H1 (cell line): ENCODE results near the gene KRT80. TPM values are rescaled to one million over a fixed set of nuclear protein-coding genes. Genes with fewer than 3 reads are reported as not detected.

Experiments
- CTCF ChIA-PET: fragments of 300-600 bp; sonication (Branson Sonifier 250); formaldehyde crosslinking; loops from one replicate; lab custom pipeline; 2021; ENCODE audit not compliant: partially characterized antibody; lab: Charles Lee
- POLR2A ChIA-PET: fragments of 300-600 bp; sonication (Branson Sonifier 250); formaldehyde crosslinking; loops from one replicate; lab custom pipeline; 2021; ENCODE audit warnings: inconsistent platforms; ENCODE audit not compliant: partially characterized antibody; lab: Charles Lee
- DNase-seq, 2 experiments: peaks; one replicate each; pipeline versions ENCODE4 v3.0.0 to v3.0.0-alpha.2; 2010 to 2022; ENCODE audit warnings: low spot score in 2 of 2, low read depth in 1 of 2, mixed read lengths in 1 of 2
- FAIRE-seq: peaks from 2 replicates; lab custom pipeline; 2011; peaks lifted over from hg19 to GRCh38; lab: Jason Lieb, UNC
- H2AFZ ChIP-seq: 2 replicates; pipeline ENCODE4 v1.8.1; 2012; ENCODE audit warnings: low read length, inconsistent platforms
- H2AK5ac ChIP-seq: 2 replicates; pipeline ENCODE4 v1.6.1; 2013; ENCODE audit warnings: low read depth, low read length
- H2BK120ac ChIP-seq: replicated peaks from 2 replicates; pipeline ENCODE3; 2013; ENCODE audit warnings: low read depth, low read length, inconsistent platforms
- H2BK12ac ChIP-seq: 2 replicates; pipeline ENCODE4 v1.6.1; 2013; ENCODE audit warnings: low read depth, low read length
- H2BK15ac ChIP-seq: 2 replicates; pipeline ENCODE4 v1.6.1; 2013; ENCODE audit warnings: low read length
- H2BK20ac ChIP-seq: 2 replicates; pipeline ENCODE4 v1.6.1; 2013; ENCODE audit warnings: low read length
- H2BK5ac ChIP-seq: 2 replicates; pipeline ENCODE4 v1.6.1; 2013; ENCODE audit warnings: low read depth, low read length
- H3K14ac ChIP-seq: 2 replicates; pipeline ENCODE4 v1.6.1; 2013; ENCODE audit warnings: inconsistent platforms; ENCODE audit not compliant: insufficient read length
- H3K18ac ChIP-seq: 2 replicates; pipeline ENCODE4 v1.6.1; 2013; ENCODE audit warnings: low read length; ENCODE audit errors: extremely low read depth
- H3K23ac ChIP-seq: 2 replicates; pipeline ENCODE4 v1.6.1; 2013; ENCODE audit warnings: inconsistent platforms; ENCODE audit not compliant: insufficient read length
- H3K23me2 ChIP-seq: 2 replicates; pipeline ENCODE4 v1.6.1; 2013; ENCODE audit warnings: low read depth, low read length
- H3K27ac ChIP-seq: 2 replicates; pipeline ENCODE4 v1.6.1; 2011; ENCODE audit warnings: low read depth, low read length, inconsistent platforms
- H3K27me3 ChIP-seq, 4 experiments: replicated peaks in 1 of 4; 1 replicate in 1 of 4; 2 replicates in 3 of 4; pipeline versions ENCODE4 v1.6.1 to v1.8.1; 2011 to 2013; ENCODE audit warnings: low read length in 3 of 4, mild to moderate bottlenecking in 3 of 4, inconsistent platforms in 2 of 4, mixed read lengths in 2 of 4, moderate library complexity in 1 of 4; ENCODE audit not compliant: control insufficient read depth in 3 of 4, insufficient read depth in 3 of 4; ENCODE audit errors: extremely low read depth in 1 of 4
- H3K36me3 ChIP-seq, 4 experiments: 2 replicates each; pipeline versions ENCODE4 v1.6.1 to v1.8.1; 2011 to 2013; ENCODE audit warnings: mild to moderate bottlenecking in 4 of 4, low read length in 3 of 4, moderate library complexity in 2 of 4, control low read depth in 1 of 4, inconsistent platforms in 1 of 4; ENCODE audit not compliant: insufficient read depth in 4 of 4, control insufficient read depth in 2 of 4
- H3K4ac ChIP-seq: replicated peaks from 2 replicates; pipeline ENCODE3; 2013; ENCODE audit warnings: low read length, low read depth, mixed read lengths, inconsistent platforms; ENCODE audit not compliant: insufficient read length
- H3K4me1 ChIP-seq, 4 experiments: replicated peaks in 1 of 4; 1 replicate in 1 of 4; 2 replicates in 3 of 4; pipeline versions ENCODE4 v1.6.1 to v1.8.1; 2011 to 2013; ENCODE audit warnings: low read length in 3 of 4, inconsistent platforms in 2 of 4, mixed read lengths in 1 of 4; ENCODE audit not compliant: insufficient read depth in 4 of 4, control insufficient read depth in 3 of 4
- H3K4me2 ChIP-seq, 2 experiments: 2 replicates each; pipeline versions ENCODE4 v1.6.1 to v1.8.1; 2011 to 2013; ENCODE audit warnings: low read depth in 2 of 2, low read length in 2 of 2, control low read depth in 1 of 2, inconsistent platforms in 1 of 2, mild to moderate bottlenecking in 1 of 2; ENCODE audit not compliant: insufficient read depth in 1 of 2
- H3K4me3 ChIP-seq, 4 experiments: fragments of 200-600, 300-600 bp in 1 of 4; sonication (generic), shearing (Covaris generic), sonication (Bioruptor Twin) in 1 of 4; 2 replicates each; pipeline versions ENCODE4 v1.5.1 to v1.8.1; 2011 to 2016; ENCODE audit warnings: low read length in 4 of 4, low read depth in 3 of 4, control low read depth in 2 of 4, inconsistent platforms in 2 of 4, mild to moderate bottlenecking in 2 of 4, mixed read lengths in 1 of 4, moderate library complexity in 1 of 4; ENCODE audit not compliant: insufficient read depth in 2 of 4; ENCODE audit errors: extremely low read depth in 1 of 4
- H3K56ac ChIP-seq: replicated peaks from 2 replicates; pipeline ENCODE3; 2013; ENCODE audit warnings: low read depth, mild to moderate bottlenecking, mixed read lengths, low read length, inconsistent platforms; ENCODE audit not compliant: insufficient read length
- H3K79me1 ChIP-seq: 2 replicates; pipeline ENCODE4 v1.6.1; 2013; ENCODE audit warnings: low read depth, low read length, control low read depth
- H3K79me2 ChIP-seq, 2 experiments: 2 replicates each; pipeline versions ENCODE4 v1.6.1 to v1.8.1; 2012 to 2013; ENCODE audit warnings: low read length in 2 of 2, mild to moderate bottlenecking in 2 of 2, inconsistent platforms in 1 of 2; ENCODE audit not compliant: insufficient read depth in 2 of 2, control insufficient read depth in 1 of 2
- H3K9ac ChIP-seq, 4 experiments: replicated peaks in 1 of 4; 1 replicate in 1 of 4; 2 replicates in 3 of 4; pipeline versions ENCODE4 v1.6.1 to v1.8.1; 2011 to 2013; ENCODE audit warnings: low read depth in 3 of 4, low read length in 3 of 4, control low read depth in 2 of 4, mild to moderate bottlenecking in 2 of 4, moderate library complexity in 2 of 4, inconsistent platforms in 1 of 4; ENCODE audit errors: extremely low read depth in 1 of 4
- H3K9me3 ChIP-seq, 2 experiments: 2 replicates each; pipeline versions ENCODE4 v1.6.1 to v1.8.1; 2012 to 2013; ENCODE audit warnings: mild to moderate bottlenecking in 2 of 2, moderate library complexity in 2 of 2, control low read depth in 1 of 2, inconsistent platforms in 1 of 2, low read depth in 1 of 2, low read length in 1 of 2, mixed read lengths in 1 of 2; ENCODE audit not compliant: insufficient read depth in 2 of 2
- H4K20me1 ChIP-seq, 2 experiments: replicated peaks in 1 of 2; 2 replicates each; pipeline versions ENCODE3 to v1.8.1; 2011 to 2013; ENCODE audit warnings: inconsistent platforms in 2 of 2, low read length in 2 of 2, mild to moderate bottlenecking in 1 of 2; ENCODE audit not compliant: insufficient read depth in 2 of 2, control insufficient read depth in 1 of 2
- H4K5ac ChIP-seq: 2 replicates; pipeline ENCODE4 v1.6.1; 2013; ENCODE audit warnings: low read length, low read depth, mixed read lengths, inconsistent platforms; ENCODE audit not compliant: insufficient read length
- H4K8ac ChIP-seq: 2 replicates; pipeline ENCODE4 v1.8.0; 2013; ENCODE audit warnings: mild to moderate bottlenecking, moderate library complexity, low read length, inconsistent platforms; ENCODE audit not compliant: insufficient read depth; ENCODE audit errors: extremely low read depth
- H4K91ac ChIP-seq: replicated peaks from 2 replicates; pipeline ENCODE3; 2013; ENCODE audit warnings: low read length, mixed read lengths, inconsistent platforms; ENCODE audit not compliant: insufficient read length
- BCL11A ChIP-seq, 2 experiments: IDR thresholded peaks; one replicate each; pipeline ENCODE4 v1.6.1; 2011; ENCODE audit warnings: low read depth in 2 of 2, low read length in 2 of 2, mild to moderate bottlenecking in 2 of 2
- BRCA1 ChIP-seq: IDR thresholded peaks from 2 replicates; pipeline ENCODE4 v1.6.1; 2012; ENCODE audit warnings: low read depth, low read length, improper control_type of control experiment
- CTCF ChIP-seq, 3 experiments: IDR thresholded peaks; 1 replicate in 2 of 3; 2 replicates in 1 of 3; pipeline versions ENCODE4 v1.5.1 to v1.6.1; 2011; ENCODE audit warnings: low read length in 3 of 3, mild to moderate bottlenecking in 3 of 3, inconsistent platforms in 2 of 3, low read depth in 1 of 3, moderate library complexity in 1 of 3; ENCODE audit not compliant: insufficient read depth in 1 of 3; ENCODE audit errors: control extremely low read depth in 1 of 3
- GTF2F1 ChIP-seq: IDR thresholded peaks from 2 replicates; pipeline ENCODE4 v1.6.1; 2012; ENCODE audit warnings: low read depth, low read length, improper control_type of control experiment, borderline replicate concordance
- MAX ChIP-seq: IDR thresholded peaks from 2 replicates; pipeline ENCODE4 v1.6.1; 2012; ENCODE audit warnings: inconsistent platforms
- NANOG ChIP-seq: IDR thresholded peaks from 2 replicates; pipeline ENCODE4 v1.6.1; 2011; ENCODE audit warnings: low read length, low read depth, mild to moderate bottlenecking, inconsistent platforms; ENCODE audit not compliant: insufficient read depth, poor library complexity, severe bottlenecking
- POLR2A ChIP-seq, 2 experiments: IDR thresholded peaks; 1 replicate in 1 of 2; 2 replicates in 1 of 2; pipeline ENCODE4 v1.6.1; 2011; ENCODE audit warnings: low read depth in 2 of 2, low read length in 2 of 2, mild to moderate bottlenecking in 2 of 2; ENCODE audit errors: control extremely low read depth in 1 of 2
- SIRT6 ChIP-seq: IDR thresholded peaks from one replicate; pipeline ENCODE4 v1.7.1; 2012; ENCODE audit warnings: low read length, inconsistent platforms
- YY1 ChIP-seq: IDR thresholded peaks from 2 replicates; pipeline ENCODE4 v1.6.1; 2011; ENCODE audit warnings: low read depth, mild to moderate bottlenecking, low read length
- WGBS, 2 experiments: shearing (Covaris generic) in 1 of 2; methylation state at CpG; one replicate each; pipeline versions ENCODE4 v1.1.6 to v1.1.7; 2013 to 2015; ENCODE audit warnings: low lambda C conversion rate in 2 of 2, mixed read lengths in 2 of 2, inconsistent platforms in 1 of 2, low coverage in 1 of 2, missing lambda C conversion rate in 1 of 2; ENCODE audit not compliant: insufficient replicate concordance in 2 of 2, insufficient coverage in 1 of 2, insufficient read length in 1 of 2; ENCODE audit errors: extremely low coverage in 1 of 2, missing lambda C conversion rate in 1 of 2; 5-methylcytosine and 5-hydroxymethylcytosine counted together
- polyA plus RNA-seq, 7 experiments: library from polyadenylated mRNA; depleted of rRNA in 3 of 7; stranded (reverse) in 5 of 7; unstranded in 2 of 7; fragments of >200 nt in 5 of 7; fragments of 200-250 nt in 2 of 7; gene quantifications; 1 replicate in 5 of 7; 2 replicates in 1 of 7; 4 replicates in 1 of 7; pipeline versions ENCODE4 v1.2.1 to v1.2.3, GENCODE V29; 2011 to 2013; ENCODE audit warnings: missing spikeins in 2 of 7, mixed read lengths in 2 of 7
- total RNA-seq: library from RNA; stranded (reverse); fragmentation: NEBNext Ultra II Directional; extraction: Animal tissue kit (Norgen Biotek cat#: 25700); gene quantifications from 2 replicates; pipeline ENCODE4 v1.2.1, GENCODE V29; 2021

KRT80 gene
- total and polyA plus RNA-seq, 2 of the 8 experiments (the other 6 are each of a cell fraction or from before 2014, with no cell fraction given): 0.05 TPM; not detected in 1

GRCh38 chr12:52165096-52165855 is 26.5 kb downstream of the KRT80 start:
- no peaks in the 10 kb centered on the region for H4K20me1 ChIP-seq
- WGBS, 2 experiments: 80% methylated on average over 13 of the region's 13 CpGs; no CpG with 5 or more reads in 1 of the 2 experiments
- CTCF ChIA-PET: interaction anchor here (0.6 to 1.6 kb wide), 6 partner anchors 8 to 196 kb away, joined by 3 to 6 read pairs (median 4); no protein-coding TSS in a partner anchor

More at GRCh38 chr12:52165096-52165855, 26.5 kb downstream of the KRT80 start:
- H4K5ac ChIP-seq: no peak overlapping the region
- H3K9me3 ChIP-seq: no peaks in the 10 kb centered on the region
- no peak overlapping the region for H3K27ac ChIP-seq
- H3K23me2 ChIP-seq: no peaks in the 10 kb centered on the region
- H3K4me1 ChIP-seq: peaks cover 0 to 3% (median 2%) of the 10 kb centered on the region in 4 experiments; a peak in 3 of 7 replicates
- H2BK5ac ChIP-seq: no peak overlapping the region
- H3K27me3 ChIP-seq: no peaks in the 10 kb centered on the region
- POLR2A ChIA-PET: interaction anchor here (0.8 kb wide), 1 partner anchor 18 kb away, joined by 3 read pairs; no protein-coding TSS in a partner anchor
- no peak overlapping the region for H3K4me3 ChIP-seq
- H3K4me2 ChIP-seq: no peak overlapping the region
- H2BK120ac ChIP-seq: no peak overlapping the region
- no peak overlapping the region for H2BK15ac ChIP-seq
- no peak overlapping the region; the same call in 1 of the 2 replicates for H2BK20ac ChIP-seq
- FAIRE-seq (no peak), DNase-seq (no peak)
- no peaks in the 10 kb centered on the region for H3K36me3 ChIP-seq
- H3K56ac ChIP-seq: no peak overlapping the region
- H4K91ac ChIP-seq: no peak overlapping the region
- H2BK12ac ChIP-seq: no peak overlapping the region
- H3K14ac ChIP-seq: no peak overlapping the region
- H3K79me1 ChIP-seq: no peaks in the 10 kb centered on the region
- no peaks in the 10 kb centered on the region for H3K79me2 ChIP-seq
- no peak overlapping the region for H3K23ac ChIP-seq
- no peak overlapping the region for H2AFZ ChIP-seq
- TF ChIP-seq GTF2F1 (no peak), MAX (no peak), YY1 (no peak), BRCA1 (no peak), BCL11A (IDR thresholded peaks at IDR 0.05; ENCODE audit: low read depth in 2 of 2, low read length in 2 of 2) (no peak), SIRT6 (no peak), POLR2A (IDR thresholded peaks at IDR 0.05; ENCODE audit: control extremely low read depth in 1 of 2, low read depth in 2 of 2, low read length in 2 of 2) (no peak), CTCF (IDR thresholded peaks at IDR 0.05; ENCODE audit: control extremely low read depth in 1 of 3, insufficient read depth in 1 of 3, low read depth in 1 of 3, low read length in 3 of 3) (no peak), NANOG (no peak)
- no peak overlapping the region for H3K4ac ChIP-seq
- no peak overlapping the region for H4K8ac ChIP-seq
- H3K18ac ChIP-seq: 0 out of 2 replicates have a peak overlapping the region, but pooled peaks have one; percentile 1
- H3K9ac ChIP-seq: no peak overlapping the region; a peak in 1 of 7 replicates
- H2AK5ac ChIP-seq: 0 out of 2 replicates have a peak overlapping the region, but pooled peaks have one; percentile 25
